HepG2 (cell line): Measurements from ENCODE around the gene ST8SIA2. TPM values are rescaled to one million over a fixed set of nuclear protein-coding genes. Genes with fewer than 3 reads are reported as not detected.

Source experiments
- ATAC-seq: fragments of 200-7000 bp; cut with Tn5 transposase; 3 replicates; pipeline ENCODE4 v1.9.1; 2020; ENCODE audit warnings: mild to moderate bottlenecking, moderate library complexity
- BruUV-seq: library from RNA; stranded (reverse); fragments of 400-500 nt; replicated peaks from 2 replicates; lab custom pipeline; 2021; lab: Mats Ljungman, UMichigan
- CTCF ChIA-PET: fragments of 300-600 bp; formaldehyde crosslinking; extraction: SDS; loops from one replicate; lab custom pipeline; 2021; ENCODE audit warnings: low total read pairs, inconsistent platforms, low intra/inter-chr PET ratio; lab: Yijun Ruan, JAX
- POLR2A ChIA-PET: fragments of 350-600 bp; sonication (Branson Sonifier 250); formaldehyde crosslinking; loops from one replicate; lab custom pipeline; 2020; ENCODE audit warnings: antibody characterized with exemption, inconsistent platforms; lab: Yijun Ruan, JAX
- DNase-seq: peaks from one replicate; pipeline ENCODE4 v3.0.0-alpha.2; 2015; ENCODE audit warnings: low spot score
- FAIRE-seq: peaks from 3 replicates; lab custom pipeline; 2011; peaks lifted over from hg19 to GRCh38; lab: Jason Lieb, UNC
- H2AFZ ChIP-seq: one replicate; pipeline ENCODE4 v1.6.1; 2011; ENCODE audit warnings: low read length, inconsistent platforms
- H3K27ac ChIP-seq: fragments of 300-600 bp; 3 replicates; pipeline ENCODE4 v1.8.0; 2011; ENCODE audit warnings: mixed run types, mild to moderate bottlenecking, mixed read lengths, low read length, inconsistent platforms; ENCODE audit not compliant: insufficient read depth; ENCODE audit errors: extremely low read length
- H3K27me3 ChIP-seq, 2 experiments: fragments of 200-600 bp in 1 of 2; 2 replicates in 1 of 2; 3 replicates in 1 of 2; pipeline versions ENCODE4 v1.6.0 to v1.8.0; 2011; ENCODE audit warnings: low read length in 2 of 2, mild to moderate bottlenecking in 2 of 2, moderate library complexity in 2 of 2, inconsistent platforms in 1 of 2; ENCODE audit not compliant: insufficient read depth in 2 of 2, control insufficient read depth in 1 of 2
- H3K36me3 ChIP-seq, 2 experiments: fragments of 200-600 bp in 1 of 2; replicated peaks in 1 of 2; 2 replicates in 1 of 2; 3 replicates in 1 of 2; pipeline versions ENCODE4 v1.5.1 to v1.8.0; 2011; ENCODE audit warnings: low read length in 2 of 2, inconsistent platforms in 1 of 2; ENCODE audit not compliant: insufficient read depth in 2 of 2, control insufficient read depth in 1 of 2
- H3K4me1 ChIP-seq: 2 replicates; pipeline ENCODE4 v1.5.1; 2012; ENCODE audit warnings: low read length, inconsistent platforms; ENCODE audit not compliant: insufficient read depth
- H3K4me2 ChIP-seq: 2 replicates; pipeline ENCODE4 v1.6.0; 2011; ENCODE audit warnings: low read depth, low read length, inconsistent platforms
- H3K4me3 ChIP-seq, 3 experiments: fragments of 200-600 bp in 1 of 3; sonication (generic), shearing (Covaris generic) in 1 of 3; replicated peaks in 1 of 3; 2 replicates each; pipeline ENCODE4 v1.5.1; 2011 to 2016; ENCODE audit warnings: low read length in 3 of 3, inconsistent platforms in 2 of 3, low read depth in 2 of 3, mild to moderate bottlenecking in 2 of 3, control low read depth in 1 of 3, mixed read lengths in 1 of 3; ENCODE audit not compliant: insufficient read depth in 1 of 3
- H3K79me2 ChIP-seq: one replicate; pipeline ENCODE4 v1.6.1; 2011; ENCODE audit warnings: low read length, inconsistent platforms; ENCODE audit not compliant: insufficient read depth
- H3K9ac ChIP-seq: 2 replicates; pipeline ENCODE4 v1.6.0; 2011; ENCODE audit warnings: mild to moderate bottlenecking, low read depth, low read length, inconsistent platforms; ENCODE audit not compliant: insufficient read depth
- H3K9me3 ChIP-seq: 2 replicates; pipeline ENCODE4 v1.5.1; 2012; ENCODE audit warnings: mild to moderate bottlenecking, low read length
- H4K20me1 ChIP-seq: 2 replicates; pipeline ENCODE4 v1.6.0; 2011; ENCODE audit warnings: inconsistent platforms, mild to moderate bottlenecking, low read length, moderate library complexity; ENCODE audit not compliant: insufficient read depth
- ASH2L ChIP-seq: fragments of 300-600, 200-600 bp; sonication (generic); IDR thresholded peaks from 2 replicates; pipeline ENCODE4 v1.7.0; 2017; ENCODE audit warnings: low read depth, mild to moderate bottlenecking, moderate library complexity, mixed read lengths, low read length; ENCODE audit not compliant: insufficient read length
- JUND ChIP-seq: sonication (generic); formaldehyde crosslinking; IDR thresholded peaks from 2 replicates; pipeline ENCODE4 v1.8.0; 2022; ENCODE audit warnings: mild to moderate bottlenecking, missing genetic modification reagents
- PRPF4 ChIP-seq: fragments of 200-400 bp; formaldehyde crosslinking; IDR thresholded peaks from 2 replicates; pipeline ENCODE4 v1.6.1; 2016; ENCODE audit warnings: low read length, low read depth; ENCODE audit not compliant: poor library complexity, severe bottlenecking
- RFX5 ChIP-seq: IDR thresholded peaks from 2 replicates; pipeline ENCODE4 v1.6.1; 2011; ENCODE audit warnings: low read depth, low read length, improper control_type of control experiment
- SRSF4 ChIP-seq: fragments of 200-400 bp; formaldehyde crosslinking; IDR thresholded peaks from one replicate; pipeline ENCODE4 v1.6.1; 2018; ENCODE audit warnings: mild to moderate bottlenecking, low read depth, low read length, moderate library complexity; ENCODE audit not compliant: poor library complexity, severe bottlenecking
- THAP11 ChIP-seq: IDR thresholded peaks from 2 replicates; pipeline ENCODE4 v1.6.1; 2016; ENCODE audit warnings: missing biosample characterization, missing genetic modification reagents
- ZNF335 ChIP-seq: sonication (generic); formaldehyde crosslinking; IDR thresholded peaks from 2 replicates; pipeline ENCODE4 v1.4.0; 2020; ENCODE audit warnings: missing genetic modification reagents
- WGBS: methylation state at CpG from one replicate; pipeline ENCODE4 v1.1.6; 2017; ENCODE audit warnings: low lambda C conversion rate; 5-methylcytosine and 5-hydroxymethylcytosine counted together
- in situ Hi-C: cut with HindIII; loops from 2 replicates; pipeline ENCODE4 v1.10.0; 2017; ENCODE audit warnings: low pct_unique_long_range_greater_than_20kb; ENCODE audit not compliant: extremely low pct_ligation_motif_present
- intact Hi-C: fragments of 100-400 bp; cut with micrococcal nuclease; formaldehyde crosslinking; loops from one replicate; pipeline ENCODE4 v1.10.0; 2022; ENCODE audit not compliant: unreplicated experiment
- polyA plus RNA-seq, 8 experiments: library from polyadenylated mRNA; depleted of rRNA in 3 of 8; stranded (reverse) in 7 of 8; unstranded in 1 of 8; fragments of >200 nt; fragmentation: Illumina TruSeq in 4 of 8; extraction: Trizol in 4 of 8; gene quantifications; 2 replicates each; pipeline versions ENCODE4 v1.2.1 to v1.2.3, GENCODE V29; 2011 to 2016; ENCODE audit warnings: low read depth in 4 of 8, missing spikeins in 1 of 8, mixed read lengths in 1 of 8; ENCODE audit not compliant: insufficient read depth in 1 of 8
- total RNA-seq, 5 experiments: library from RNA; depleted of rRNA; stranded (reverse); fragments of >200 nt; fragmentation: Illumina TruSeq; extraction: Trizol; gene quantifications; 2 replicates each; pipeline ENCODE4 v1.2.3, GENCODE V29; 2016; ENCODE audit warnings: low read depth in 1 of 5
- TF ChIP-seq, protein P1 (sequence below): sonication (generic); formaldehyde crosslinking; IDR thresholded peaks from 2 replicates; pipeline ENCODE4 v1.8.0; 2022; ENCODE audit warnings: mild to moderate bottlenecking, missing genetic modification reagents; ENCODE audit not compliant: insufficient replicate concordance

The ST8SIA2 gene
- total and polyA plus RNA-seq, 2 of the 13 experiments (the other 11 are each of a cell fraction or from before 2014, with no cell fraction given): not detected

DNA sequence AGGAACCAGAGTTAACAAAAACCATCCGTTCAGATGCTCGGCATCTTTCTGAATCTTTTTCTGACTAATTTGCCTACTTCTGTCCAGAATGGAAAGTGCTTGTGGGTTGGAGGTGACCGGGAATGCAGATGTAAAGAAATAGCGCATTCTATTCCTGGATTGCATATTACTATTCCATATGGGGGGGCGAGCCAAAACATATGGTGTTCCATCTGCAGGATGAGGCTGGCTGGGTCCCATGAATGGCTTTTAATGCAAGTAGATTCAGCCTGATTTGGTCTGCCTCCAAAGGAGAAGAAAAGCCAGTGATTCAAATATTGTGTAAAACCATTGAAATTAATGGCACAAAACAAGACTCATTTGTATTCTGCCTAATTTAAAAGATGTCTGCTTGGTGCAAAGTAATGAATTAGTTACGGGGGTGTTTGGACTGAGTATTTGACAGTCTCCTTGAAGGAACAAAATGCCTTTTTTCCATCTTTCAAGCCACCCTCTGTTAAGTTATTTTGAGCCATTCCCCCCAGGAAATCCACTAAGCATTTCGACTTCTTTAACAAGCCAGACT, 99.0 kb downstream of the ST8SIA2 start:
- POLR2A ChIA-PET: no interaction called here
- WGBS: 18% methylated on average over 7 of the region's 7 CpGs
- CTCF ChIA-PET: no interaction called here
- Histone ChIP-seq H3K36me3 (no peaks in the 10 kb centered on the region), H3K27me3 (peaks cover 0 to 19% of the 10 kb centered on the region in 2 experiments; a peak in 3 of 5 replicates), H3K79me2 (no peaks in the 10 kb centered on the region), H4K20me1 (no peaks in the 10 kb centered on the region), H3K27ac (no peak overlapping the region), H3K4me3 (no peak overlapping the region), H3K4me1 (no peaks in the 10 kb centered on the region), H3K9me3 (no peaks in the 10 kb centered on the region), H3K4me2 (no peak overlapping the region), H3K9ac (no peak overlapping the region), H2AFZ (no peak overlapping the region)
- no TSS peak for BruUV-seq
- FAIRE-seq (no peak), ATAC-seq (no peak), DNase-seq (no peak)
- intact Hi-C loops: no loop called here
- in situ Hi-C loops: no loop called here
- TF ChIP-seq PRPF4 (no peak), JUND (CRISPR knock-in tag) (no peak), ZNF335 (CRISPR knock-in tag) (no peak), SRSF4 (no peak), RFX5 (no peak), ASH2L (no peak), THAP11 (CRISPR knock-in tag) (no peak)
- TF ChIP-seq, protein P1, sequence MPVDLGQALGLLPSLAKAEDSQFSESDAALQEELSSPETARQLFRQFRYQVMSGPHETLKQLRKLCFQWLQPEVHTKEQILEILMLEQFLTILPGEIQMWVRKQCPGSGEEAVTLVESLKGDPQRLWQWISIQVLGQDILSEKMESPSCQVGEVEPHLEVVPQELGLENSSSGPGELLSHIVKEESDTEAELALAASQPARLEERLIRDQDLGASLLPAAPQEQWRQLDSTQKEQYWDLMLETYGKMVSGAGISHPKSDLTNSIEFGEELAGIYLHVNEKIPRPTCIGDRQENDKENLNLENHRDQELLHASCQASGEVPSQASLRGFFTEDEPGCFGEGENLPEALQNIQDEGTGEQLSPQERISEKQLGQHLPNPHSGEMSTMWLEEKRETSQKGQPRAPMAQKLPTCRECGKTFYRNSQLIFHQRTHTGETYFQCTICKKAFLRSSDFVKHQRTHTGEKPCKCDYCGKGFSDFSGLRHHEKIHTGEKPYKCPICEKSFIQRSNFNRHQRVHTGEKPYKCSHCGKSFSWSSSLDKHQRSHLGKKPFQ (CRISPR knock-in tag): no peak
